ENCODE measurements around the gene PTPRN2. TPM values are rescaled to one million over a fixed set of nuclear protein-coding genes. Genes with fewer than 3 reads are reported as not detected.

PTPRN2 gene
- total RNA-seq, 1 experiment from 2014 or later = not detected

- no TSS peak for BruUV-seq (replicated peaks)
Observed at GRCh38 chr7:157816526-157817250, 770.9 kb downstream of the PTPRN2 start.

GRCh38 chr7:157816086-157816485 lies 771.5 kb downstream of the PTPRN2 start:
- Histone ChIP-seq H3K27ac (no peak overlapping the region), H3K79me2 (ENCODE audit: low read depth) (no peaks in the 10 kb centered on the region), H3K27me3 (ENCODE audit: insufficient read depth, low read depth) (peaks cover 71% of the 10 kb centered on the region), H3K4me2 (no peak overlapping the region), H4K20me1 (ENCODE audit: insufficient read depth) (no peaks in the 10 kb centered on the region; the same call in 1 of the 2 replicates), H2AFZ (no peak overlapping the region), H3K4me1 (replicated peaks; ENCODE audit: insufficient read depth) (no peaks in the 10 kb centered on the region), H3K4me3 (no peak overlapping the region), H3K36me3 (ENCODE audit: low read depth) (no peaks in the 10 kb centered on the region), H3K9me2 (ENCODE audit: insufficient read depth) (no peaks in the 10 kb centered on the region), H3F3A (ENCODE audit: insufficient read depth, low read depth) (0 out of 2 replicates have a peak, but pooled peaks cover 4% of the 10 kb centered on the region), H3K9me3 (ENCODE audit: insufficient read depth, low read depth) (no peaks in the 10 kb centered on the region)
- no TSS peak for BruUV-seq (replicated peaks)
- TF ChIP-seq CTCF (conservative IDR thresholded peaks at IDR 0.05) (no peak), EZH2 (IDR thresholded peaks at IDR 0.05; ENCODE audit: low read depth) (no peak)
- no peak for DNase-seq
- ChIA-PET POLR2A (ENCODE audit: unreplicated experiment) (no interaction called here), CTCF (no interaction called here)
- intact Hi-C loops (cut with micrococcal nuclease; ENCODE audit: unreplicated experiment) = no loop called here

More at GRCh38 chr7:157816526-157817250, 770.9 kb downstream of the PTPRN2 start:
- Histone ChIP-seq H4K20me1 (ENCODE audit: insufficient read depth) (no peaks in the 10 kb centered on the region; the same call in 1 of the 2 replicates), H2AFZ (no peak overlapping the region), H3K4me3 (no peak overlapping the region), H3K27me3 (ENCODE audit: insufficient read depth, low read depth) (peaks cover 67% of the 10 kb centered on the region), H3F3A (ENCODE audit: insufficient read depth, low read depth) (0 out of 2 replicates have a peak, but pooled peaks cover 4% of the 10 kb centered on the region), H3K9me2 (ENCODE audit: insufficient read depth) (no peaks in the 10 kb centered on the region), H3K27ac (no peak overlapping the region), H3K4me1 (replicated peaks; ENCODE audit: insufficient read depth) (no peaks in the 10 kb centered on the region), H3K9me3 (ENCODE audit: insufficient read depth, low read depth) (no peaks in the 10 kb centered on the region), H3K79me2 (ENCODE audit: low read depth) (no peaks in the 10 kb centered on the region), H3K4me2 (no peak overlapping the region), H3K36me3 (ENCODE audit: low read depth) (no peaks in the 10 kb centered on the region)
- intact Hi-C loops (cut with micrococcal nuclease; ENCODE audit: unreplicated experiment) = no loop called here
- TF ChIP-seq EZH2 (IDR thresholded peaks at IDR 0.05; ENCODE audit: low read depth) (no peak), CTCF (conservative IDR thresholded peaks at IDR 0.05) (no peak)
- DNase-seq = no peak
- ChIA-PET CTCF (no interaction called here), POLR2A (ENCODE audit: unreplicated experiment) (no interaction called here)

- no peak overlapping the region for H2AFZ ChIP-seq
- intact Hi-C loops (cut with micrococcal nuclease; ENCODE audit: unreplicated experiment) = no loop called here
- CTCF ChIA-PET = no interaction called here
- peaks cover 75% of the 10 kb centered on the region for H3K27me3 ChIP-seq (ENCODE audit: insufficient read depth, low read depth)
- no peak overlapping the region for H3K27ac ChIP-seq
- no peaks in the 10 kb centered on the region for H3K9me2 ChIP-seq (ENCODE audit: insufficient read depth)
- H3K36me3 ChIP-seq (ENCODE audit: low read depth) = no peaks in the 10 kb centered on the region
- H3K9me3 ChIP-seq (ENCODE audit: insufficient read depth, low read depth) = no peaks in the 10 kb centered on the region
- no peak for DNase-seq
- H3F3A ChIP-seq (ENCODE audit: insufficient read depth, low read depth) = 0 out of 2 replicates have a peak, but pooled peaks cover 4% of the 10 kb centered on the region
- no peak overlapping the region for H3K4me3 ChIP-seq
- POLR2A ChIA-PET (ENCODE audit: unreplicated experiment) = no interaction called here
- no peak overlapping the region for H3K4me2 ChIP-seq
- H3K4me1 ChIP-seq (replicated peaks; ENCODE audit: insufficient read depth) = no peaks in the 10 kb centered on the region
- TF ChIP-seq EZH2 (IDR thresholded peaks at IDR 0.05; ENCODE audit: low read depth) (no peak), CTCF (conservative IDR thresholded peaks at IDR 0.05) (no peak)
- BruUV-seq (replicated peaks) = no TSS peak
- no peaks in the 10 kb centered on the region; the same call in 1 of the 2 replicates for H4K20me1 ChIP-seq (ENCODE audit: insufficient read depth)
- no peaks in the 10 kb centered on the region for H3K79me2 ChIP-seq (ENCODE audit: low read depth)
Observed at GRCh38 chr7:157815706-157816022, 772.0 kb downstream of the PTPRN2 start.

All from PC-9 (cell line).